ENCODE results near the gene MPO. TPM values are rescaled to one million over a fixed set of nuclear protein-coding genes. Genes with fewer than 3 reads are reported as not detected.
A peak's percentile ranks its signal among the peaks of the same experiment; 100 is the strongest.

The MPO gene
- total and polyA plus RNA-seq, 9 of the 15 experiments (the other 6 are each of a cell fraction or from before 2014, with no cell fraction given), result 0.04 to 0.47 (median 0.39) TPM; not detected in 6

DNA sequence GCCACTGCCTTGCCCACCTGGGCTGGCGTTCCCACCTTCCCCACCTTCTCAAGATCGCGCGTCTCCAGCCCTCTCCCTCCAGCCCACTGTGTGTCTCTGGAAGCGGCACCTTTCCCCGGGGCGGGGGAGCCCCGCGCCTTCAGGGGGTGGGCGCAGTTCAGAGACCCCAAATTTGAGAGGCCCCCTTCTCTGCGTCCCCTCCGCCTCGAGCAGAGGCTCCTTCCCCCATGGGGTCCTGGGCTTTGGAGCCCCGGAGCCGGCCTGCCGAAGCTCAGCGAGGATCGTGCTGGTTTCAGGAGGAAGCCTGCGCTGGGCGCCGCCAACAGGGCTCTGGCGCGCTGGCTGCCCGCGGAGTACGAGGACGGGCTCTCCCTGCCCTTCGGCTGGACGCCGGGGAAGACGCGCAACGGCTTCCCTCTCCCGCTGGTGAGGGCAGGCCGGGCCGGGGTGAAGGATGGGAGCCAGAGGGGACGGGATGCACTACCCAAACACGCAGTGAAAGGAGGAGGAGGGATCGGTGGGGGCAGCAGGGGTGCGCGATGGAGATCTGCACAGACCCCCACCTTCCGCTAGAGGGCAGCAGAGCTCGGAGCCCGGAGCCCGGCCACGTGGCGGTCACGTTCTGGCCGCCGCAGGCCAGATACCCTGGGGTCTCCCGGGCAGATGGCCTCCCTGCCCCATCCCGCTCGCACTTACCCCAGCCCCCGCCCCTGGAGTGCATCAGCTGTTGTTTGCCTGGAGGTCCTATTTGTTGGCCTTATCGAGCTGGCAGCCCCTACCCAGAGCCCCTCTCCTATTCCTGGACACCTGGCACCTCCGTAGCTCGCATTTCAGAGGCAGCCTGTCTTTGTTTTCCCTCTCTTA, 31.2 kb downstream of the MPO start (continued):
- no peak for TF ChIP-seq E2F3 (CRISPR knock-in tag; IDR thresholded peaks at IDR 0.05)
- TF ChIP-seq, protein P1, sequence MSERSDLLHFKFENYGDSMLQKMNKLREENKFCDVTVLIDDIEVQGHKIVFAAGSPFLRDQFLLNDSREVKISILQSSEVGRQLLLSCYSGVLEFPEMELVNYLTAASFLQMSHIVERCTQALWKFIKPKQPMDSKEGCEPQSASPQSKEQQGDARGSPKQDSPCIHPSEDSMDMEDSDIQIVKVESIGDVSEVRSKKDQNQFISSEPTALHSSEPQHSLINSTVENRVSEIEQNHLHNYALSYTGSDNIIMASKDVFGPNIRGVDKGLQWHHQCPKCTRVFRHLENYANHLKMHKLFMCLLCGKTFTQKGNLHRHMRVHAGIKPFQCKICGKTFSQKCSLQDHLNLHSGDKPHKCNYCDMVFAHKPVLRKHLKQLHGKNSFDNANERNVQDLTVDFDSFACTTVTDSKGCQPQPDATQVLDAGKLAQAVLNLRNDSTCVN (CRISPR knock-in tag; IDR thresholded peaks at IDR 0.05), result no peak
- TF ChIP-seq POU5F1 (IDR thresholded peaks at IDR 0.05; ENCODE audit: borderline replicate concordance, low read depth, low read length, partially characterized antibody), result no peak
- TF ChIP-seq ARID2 (IDR thresholded peaks at IDR 0.05), result no peak
- TF ChIP-seq, protein P2, sequence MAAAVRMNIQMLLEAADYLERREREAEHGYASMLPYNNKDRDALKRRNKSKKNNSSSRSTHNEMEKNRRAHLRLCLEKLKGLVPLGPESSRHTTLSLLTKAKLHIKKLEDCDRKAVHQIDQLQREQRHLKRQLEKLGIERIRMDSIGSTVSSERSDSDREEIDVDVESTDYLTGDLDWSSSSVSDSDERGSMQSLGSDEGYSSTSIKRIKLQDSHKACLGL (CRISPR knock-in tag; IDR thresholded peaks at IDR 0.05; ENCODE audit: borderline replicate concordance, poor library complexity, severe bottlenecking), result no peak
- no peak for TF ChIP-seq ZSCAN29 (IDR thresholded peaks at IDR 0.05)
- TF ChIP-seq FOXA3 (CRISPR knock-in tag; conservative IDR thresholded peaks at IDR 0.05 in 1 of 2, IDR thresholded peaks at IDR 0.05 in 1 of 2), result no peak
- no peak for TF ChIP-seq SMAD2 (IDR thresholded peaks at IDR 0.05; ENCODE audit: low read depth, low read length)
- TF ChIP-seq JUND (IDR thresholded peaks at IDR 0.05; ENCODE audit: borderline replicate concordance, low read depth, low read length), result no peak
- TF ChIP-seq JUND (tag; IDR thresholded peaks at IDR 0.05; ENCODE audit: borderline replicate concordance, low read depth, low read length), result peak; percentile 15; the same call in 1 of the 3 replicates
- TF ChIP-seq POLR2G (IDR thresholded peaks at IDR 0.05; ENCODE audit: low read depth, low read length), result peak; percentile 55
- TF ChIP-seq TCFL5 (CRISPR knock-in tag; conservative IDR thresholded peaks at IDR 0.05), result no peak
- TF ChIP-seq KDM5B (IDR thresholded peaks at IDR 0.05; ENCODE audit: insufficient replicate concordance, low read depth, low read length), result no peak
- no peak for TF ChIP-seq ZNF133 (CRISPR knock-in tag; IDR thresholded peaks at IDR 0.05)
- no peak for TF ChIP-seq ZNF217 (CRISPR knock-in tag; IDR thresholded peaks at IDR 0.05)
- no peak for TF ChIP-seq GATAD2B (IDR thresholded peaks at IDR 0.05; ENCODE audit: borderline replicate concordance)
- TF ChIP-seq ZNF76 (CRISPR knock-in tag; IDR thresholded peaks at IDR 0.05; ENCODE audit: borderline replicate concordance), result no peak
- TF ChIP-seq, protein P3, sequence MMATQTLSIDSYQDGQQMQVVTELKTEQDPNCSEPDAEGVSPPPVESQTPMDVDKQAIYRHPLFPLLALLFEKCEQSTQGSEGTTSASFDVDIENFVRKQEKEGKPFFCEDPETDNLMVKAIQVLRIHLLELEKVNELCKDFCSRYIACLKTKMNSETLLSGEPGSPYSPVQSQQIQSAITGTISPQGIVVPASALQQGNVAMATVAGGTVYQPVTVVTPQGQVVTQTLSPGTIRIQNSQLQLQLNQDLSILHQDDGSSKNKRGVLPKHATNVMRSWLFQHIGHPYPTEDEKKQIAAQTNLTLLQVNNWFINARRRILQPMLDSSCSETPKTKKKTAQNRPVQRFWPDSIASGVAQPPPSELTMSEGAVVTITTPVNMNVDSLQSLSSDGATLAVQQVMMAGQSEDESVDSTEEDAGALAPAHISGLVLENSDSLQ (IDR thresholded peaks at IDR 0.05), result no peak
- TF ChIP-seq TGIF2 (CRISPR knock-in tag; IDR thresholded peaks at IDR 0.05), result peak; percentile 93
- TF ChIP-seq HCFC1 (IDR thresholded peaks at IDR 0.05; ENCODE audit: low read depth, low read length), result peak; percentile 43; the same call in 1 of the 2 replicates
- TF ChIP-seq KDM4B (IDR thresholded peaks at IDR 0.05; ENCODE audit: borderline replicate concordance in 2 of 2, low read depth in 1 of 2), result no peak
- TF ChIP-seq, protein P4, sequence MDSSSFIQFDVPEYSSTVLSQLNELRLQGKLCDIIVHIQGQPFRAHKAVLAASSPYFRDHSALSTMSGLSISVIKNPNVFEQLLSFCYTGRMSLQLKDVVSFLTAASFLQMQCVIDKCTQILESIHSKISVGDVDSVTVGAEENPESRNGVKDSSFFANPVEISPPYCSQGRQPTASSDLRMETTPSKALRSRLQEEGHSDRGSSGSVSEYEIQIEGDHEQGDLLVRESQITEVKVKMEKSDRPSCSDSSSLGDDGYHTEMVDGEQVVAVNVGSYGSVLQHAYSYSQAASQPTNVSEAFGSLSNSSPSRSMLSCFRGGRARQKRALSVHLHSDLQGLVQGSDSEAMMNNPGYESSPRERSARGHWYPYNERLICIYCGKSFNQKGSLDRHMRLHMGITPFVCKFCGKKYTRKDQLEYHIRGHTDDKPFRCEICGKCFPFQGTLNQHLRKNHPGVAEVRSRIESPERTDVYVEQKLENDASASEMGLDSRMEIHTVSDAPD (CRISPR knock-in tag; IDR thresholded peaks at IDR 0.05), result no peak
- no peak for TF ChIP-seq NFRKB (IDR thresholded peaks at IDR 0.05; ENCODE audit: low read depth)
- TF ChIP-seq MCM7 (IDR thresholded peaks at IDR 0.05), result no peak
- no peak for TF ChIP-seq NFE2 (IDR thresholded peaks at IDR 0.05; ENCODE audit: low read depth)
